Prostate gland (tissue), 2 donors: ENCODE data around the gene ZNF285.

Experiments
- POLR2A ChIP-seq: fragments of 450-650 bp; IDR thresholded peaks from one replicate; pipeline ENCODE4 v1.6.1; 2016; ENCODE audit warnings: antibody characterized with exemption, mild to moderate bottlenecking
- POLR2AphosphoS5 ChIP-seq: sonication (generic); formaldehyde crosslinking; IDR thresholded peaks from one replicate; pipeline ENCODE4 v1.6.1; 2017; ENCODE audit warnings: antibody characterized with exemption
- TF ChIP-seq, protein P1 (sequence below), 4 experiments: fragments of 200-600 bp in 2 of 4; fragments of 450-650 bp in 2 of 4; sonication (generic) in 2 of 4; IDR thresholded peaks; 1 replicate in 3 of 4; 2 replicates in 1 of 4; pipeline ENCODE4 v1.5.1; 2016 to 2019; ENCODE audit warnings: antibody characterized with exemption in 4 of 4, mild to moderate bottlenecking in 2 of 4, moderate library complexity in 2 of 4

- TF ChIP-seq, protein P1, sequence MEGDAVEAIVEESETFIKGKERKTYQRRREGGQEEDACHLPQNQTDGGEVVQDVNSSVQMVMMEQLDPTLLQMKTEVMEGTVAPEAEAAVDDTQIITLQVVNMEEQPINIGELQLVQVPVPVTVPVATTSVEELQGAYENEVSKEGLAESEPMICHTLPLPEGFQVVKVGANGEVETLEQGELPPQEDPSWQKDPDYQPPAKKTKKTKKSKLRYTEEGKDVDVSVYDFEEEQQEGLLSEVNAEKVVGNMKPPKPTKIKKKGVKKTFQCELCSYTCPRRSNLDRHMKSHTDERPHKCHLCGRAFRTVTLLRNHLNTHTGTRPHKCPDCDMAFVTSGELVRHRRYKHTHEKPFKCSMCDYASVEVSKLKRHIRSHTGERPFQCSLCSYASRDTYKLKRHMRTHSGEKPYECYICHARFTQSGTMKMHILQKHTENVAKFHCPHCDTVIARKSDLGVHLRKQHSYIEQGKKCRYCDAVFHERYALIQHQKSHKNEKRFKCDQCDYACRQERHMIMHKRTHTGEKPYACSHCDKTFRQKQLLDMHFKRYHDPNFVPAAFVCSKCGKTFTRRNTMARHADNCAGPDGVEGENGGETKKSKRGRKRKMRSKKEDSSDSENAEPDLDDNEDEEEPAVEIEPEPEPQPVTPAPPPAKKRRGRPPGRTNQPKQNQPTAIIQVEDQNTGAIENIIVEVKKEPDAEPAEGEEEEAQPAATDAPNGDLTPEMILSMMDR (IDR thresholded peaks at IDR 0.05), result no peak
- TF ChIP-seq POLR2A, result no peak
- TF ChIP-seq POLR2AphosphoS5, result no peak
Measured at GRCh38 chr19:44371815-44372480, 29.5 kb downstream of the ZNF285 start.
